Endothelial cell of umbilical vein (primary cell): Measurements from ENCODE around the gene SLC4A2.

Experiments used
- EZH2 ChIP-seq: IDR thresholded peaks from 2 replicates; pipeline ENCODE4 v1.6.1; 2012; ENCODE audit warnings: borderline replicate concordance, low read depth, mild to moderate bottlenecking, moderate library complexity, low read length, inconsistent platforms; ENCODE audit not compliant: severe bottlenecking
- FOS ChIP-seq: IDR thresholded peaks from 2 replicates; pipeline ENCODE4 v1.6.1; 2011; ENCODE audit warnings: mild to moderate bottlenecking, low read length, moderate library complexity, borderline replicate concordance; ENCODE audit not compliant: insufficient read depth
- POLR2A ChIP-seq: IDR thresholded peaks from 2 replicates; pipeline ENCODE4 v1.6.1; 2012; ENCODE audit warnings: low read depth, mild to moderate bottlenecking, control low read depth, low read length
- TF ChIP-seq, protein P1 (sequence below), 2 donors: IDR thresholded peaks; 1 replicate in 1 of 2; 2 replicates in 1 of 2; pipeline ENCODE4 v1.5.1; 2011; ENCODE audit warnings: low read length in 2 of 2, mild to moderate bottlenecking in 2 of 2, moderate library complexity in 2 of 2, control low read depth in 1 of 2, inconsistent platforms in 1 of 2, low read depth in 1 of 2; ENCODE audit not compliant: insufficient read depth in 1 of 2; ENCODE audit errors: extremely low read depth in 1 of 2

DNA sequence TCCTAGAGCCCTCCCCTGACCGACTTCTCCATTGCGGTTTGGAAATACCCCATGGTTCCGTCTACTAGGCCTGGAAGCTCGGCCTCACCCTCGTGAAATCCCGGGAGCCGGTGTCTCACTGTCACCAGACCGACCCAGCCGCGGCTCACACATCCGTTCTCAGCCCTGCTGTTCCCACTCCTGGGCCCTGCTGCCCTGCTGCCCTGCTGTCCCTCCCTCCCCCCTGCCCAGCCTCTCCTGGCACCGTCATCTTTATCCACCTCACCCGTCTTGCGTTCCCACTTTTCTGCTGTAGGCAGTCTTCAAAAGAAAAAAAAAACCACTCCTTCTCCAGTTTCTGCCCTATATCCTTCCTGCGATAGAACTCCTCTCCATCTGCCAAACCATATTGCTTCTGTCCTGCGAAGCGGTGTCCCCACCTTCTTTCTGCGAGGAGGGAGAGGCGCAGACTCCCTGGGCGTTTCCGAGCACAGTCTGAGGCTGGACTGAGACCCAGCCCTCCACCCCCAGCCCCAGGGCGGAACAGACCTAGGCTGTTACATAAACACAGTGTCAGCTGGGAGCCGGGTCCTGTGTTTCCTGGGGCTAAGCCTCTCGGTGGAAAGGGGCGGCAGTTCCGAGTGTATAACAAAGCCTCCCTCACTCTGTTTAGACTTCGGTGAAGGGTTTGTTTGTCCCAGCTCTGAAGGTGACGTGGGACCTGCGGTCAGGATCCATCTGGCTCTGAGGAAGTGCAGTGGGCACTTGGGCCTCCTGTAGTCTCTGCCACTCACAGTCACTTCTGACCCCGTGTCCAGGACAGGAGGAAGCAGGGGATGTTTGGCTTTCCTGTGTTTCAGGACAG lies 29.7 kb downstream of the SLC4A2 start:
- TF ChIP-seq, protein P1, sequence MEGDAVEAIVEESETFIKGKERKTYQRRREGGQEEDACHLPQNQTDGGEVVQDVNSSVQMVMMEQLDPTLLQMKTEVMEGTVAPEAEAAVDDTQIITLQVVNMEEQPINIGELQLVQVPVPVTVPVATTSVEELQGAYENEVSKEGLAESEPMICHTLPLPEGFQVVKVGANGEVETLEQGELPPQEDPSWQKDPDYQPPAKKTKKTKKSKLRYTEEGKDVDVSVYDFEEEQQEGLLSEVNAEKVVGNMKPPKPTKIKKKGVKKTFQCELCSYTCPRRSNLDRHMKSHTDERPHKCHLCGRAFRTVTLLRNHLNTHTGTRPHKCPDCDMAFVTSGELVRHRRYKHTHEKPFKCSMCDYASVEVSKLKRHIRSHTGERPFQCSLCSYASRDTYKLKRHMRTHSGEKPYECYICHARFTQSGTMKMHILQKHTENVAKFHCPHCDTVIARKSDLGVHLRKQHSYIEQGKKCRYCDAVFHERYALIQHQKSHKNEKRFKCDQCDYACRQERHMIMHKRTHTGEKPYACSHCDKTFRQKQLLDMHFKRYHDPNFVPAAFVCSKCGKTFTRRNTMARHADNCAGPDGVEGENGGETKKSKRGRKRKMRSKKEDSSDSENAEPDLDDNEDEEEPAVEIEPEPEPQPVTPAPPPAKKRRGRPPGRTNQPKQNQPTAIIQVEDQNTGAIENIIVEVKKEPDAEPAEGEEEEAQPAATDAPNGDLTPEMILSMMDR (IDR thresholded peaks at IDR 0.05; ENCODE audit: extremely low read depth in 1 of 2, insufficient read depth in 1 of 2, low read depth in 1 of 2, low read length in 2 of 2): no peak
- TF ChIP-seq POLR2A (no peak), FOS (peak; percentile 55), EZH2 (no peak)
